ENCODE results near the gene HSPA12B. TPM values are rescaled to one million over a fixed set of nuclear protein-coding genes. Genes with fewer than 3 reads are reported as not detected.

Gene HSPA12B
- total and polyA plus RNA-seq, 2 of the 13 experiments (the other 11 are each of a cell fraction or from before 2014, with no cell fraction given) = 0.01 TPM; not detected in 1

GRCh38 chr20:3768342-3769130 lies 36.1 kb downstream of the HSPA12B start (continued):
- TF ChIP-seq ZBTB33 (CRISPR knock-in tag; IDR thresholded peaks at IDR 0.05) (peak; percentile 43), NRL (CRISPR knock-in tag; IDR thresholded peaks at IDR 0.05; ENCODE audit: borderline replicate concordance) (0 out of 2 replicates have a peak, but pooled peaks have one; percentile 68), ARID3A (IDR thresholded peaks at IDR 0.05; ENCODE audit: low read depth, low read length) (no peak), RARG (CRISPR knock-in tag; IDR thresholded peaks at IDR 0.05; ENCODE audit: low read depth) (no peak), ARID4A (CRISPR knock-in tag; IDR thresholded peaks at IDR 0.05; ENCODE audit: borderline replicate concordance) (peak; percentile 38), POLR2A (IDR thresholded peaks at IDR 0.05; ENCODE audit: insufficient read depth in 1 of 2, low read depth in 2 of 2, low read length in 2 of 2) (0 out of 4 replicates have a peak, but pooled peaks of 1 of the 2 experiments have one; percentile 11), PAWR (CRISPR knock-in tag; IDR thresholded peaks at IDR 0.05; ENCODE audit: borderline replicate concordance) (peak; percentile 71; the same call in 1 of the 2 replicates), XRCC5 (optimal IDR thresholded peaks at IDR 0.05; ENCODE audit: low read length) (peak; percentile 79), STAT6 (CRISPR knock-in tag; IDR thresholded peaks at IDR 0.05; ENCODE audit: borderline replicate concordance) (peak; percentile 49; the same call in 1 of the 2 replicates), SOX6 (IDR thresholded peaks at IDR 0.05) (no peak), SOX6 (CRISPR knock-in tag; IDR thresholded peaks at IDR 0.05) (no peak), PHB2 (IDR thresholded peaks at IDR 0.05; ENCODE audit: partially characterized antibody) (no peak), ZNF83 (CRISPR knock-in tag; IDR thresholded peaks at IDR 0.05; ENCODE audit: borderline replicate concordance) (no peak), ZNF547 (CRISPR knock-in tag; IDR thresholded peaks at IDR 0.05) (peak; percentile 59; the same call in 1 of the 2 replicates), ZNF713 (CRISPR knock-in tag; IDR thresholded peaks at IDR 0.05) (0 out of 2 replicates have a peak, but pooled peaks have one; percentile 71), ZNF343 (CRISPR knock-in tag; IDR thresholded peaks at IDR 0.05) (no peak; the same call in 1 of the 2 replicates), SNAPC2 (CRISPR knock-in tag; IDR thresholded peaks at IDR 0.05) (peak; percentile 11; the same call in 1 of the 2 replicates), GATAD2A (CRISPR knock-in tag; IDR thresholded peaks at IDR 0.05) (peak; percentile 36)

Data from HepG2 (cell line).